Stimulated activated naive CD4-positive, alpha-beta T cell (primary cell): Measurements from ENCODE around the gene FILIP1.
"Not testable (repeated sequence)": the region's sequence is repeated elsewhere in the genome, so short reads cannot be mapped to it uniquely, and the experiment has no call there.

Source experiments
- DNase-seq, 6 experiments: peaks; one replicate each; lab custom pipeline; 2025; lab: John Stamatoyannopoulos, UW

The FILIP1 gene

DNA sequence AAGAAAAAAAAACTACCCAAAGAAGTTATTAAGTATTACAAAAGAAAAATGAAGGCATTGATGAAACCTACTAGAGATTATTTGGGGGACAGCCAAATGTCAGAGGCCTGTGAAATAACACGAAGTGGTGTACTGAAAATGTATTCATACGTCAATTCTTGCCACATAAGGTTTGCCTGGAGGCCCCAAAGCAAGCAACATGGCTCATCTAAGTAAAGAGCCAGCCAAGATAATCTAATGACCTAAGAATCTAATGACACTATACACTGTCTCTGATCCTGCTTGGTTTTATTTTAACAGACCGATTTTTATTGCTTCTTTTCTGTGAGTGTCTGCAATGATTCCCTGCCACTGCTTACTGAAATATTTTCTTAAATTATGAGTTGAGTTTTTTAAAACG lies 34.7 kb downstream of the FILIP1 start:
- no peak for DNase-seq

DNA sequence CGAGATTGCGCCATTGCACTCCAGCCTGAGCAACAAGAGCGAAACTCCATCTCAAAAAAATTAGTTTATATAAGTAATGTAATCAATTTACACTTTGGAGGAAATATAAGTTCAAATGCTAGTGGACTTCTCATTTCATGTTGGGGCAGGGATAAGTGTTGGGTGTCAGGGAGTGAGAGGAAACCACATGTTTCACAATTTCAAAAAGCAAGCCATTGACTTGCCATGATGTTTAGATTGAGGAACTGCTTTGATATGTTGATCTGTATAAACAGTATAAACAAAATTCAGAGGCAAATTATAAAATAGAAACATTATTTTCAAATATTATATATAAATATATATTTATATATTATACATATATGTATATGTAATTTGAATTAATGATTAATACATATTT lies 42.7 kb downstream of the FILIP1 start:
- DNase-seq = no peak

DNA sequence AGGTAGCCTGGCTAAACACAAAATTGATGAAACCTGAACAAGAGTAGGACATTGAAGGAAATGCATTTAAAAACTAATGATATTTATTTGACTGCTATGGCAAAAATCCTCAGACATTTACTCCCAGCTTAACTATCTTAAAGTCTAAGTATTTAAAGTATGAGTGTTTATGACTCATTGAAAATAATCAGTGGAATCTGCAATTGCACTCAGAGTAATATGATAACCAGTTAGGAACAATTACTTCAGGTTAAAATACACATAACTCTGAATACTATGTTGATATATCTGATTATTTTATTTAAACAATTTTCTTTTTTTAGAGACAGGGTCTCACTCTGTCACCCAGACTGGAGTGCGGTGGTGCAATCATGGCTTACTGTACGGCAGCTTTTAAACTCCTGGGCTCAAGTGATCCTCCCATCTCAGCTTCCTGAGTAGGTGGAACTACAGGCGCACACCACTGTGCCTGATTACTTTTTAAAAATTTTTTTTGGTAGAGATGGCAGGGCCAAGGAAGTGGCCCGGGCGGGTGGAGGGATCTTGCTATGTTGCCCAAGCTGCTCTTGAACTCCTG lies 43.9 kb downstream of the FILIP1 start:
- no peak for DNase-seq

DNA sequence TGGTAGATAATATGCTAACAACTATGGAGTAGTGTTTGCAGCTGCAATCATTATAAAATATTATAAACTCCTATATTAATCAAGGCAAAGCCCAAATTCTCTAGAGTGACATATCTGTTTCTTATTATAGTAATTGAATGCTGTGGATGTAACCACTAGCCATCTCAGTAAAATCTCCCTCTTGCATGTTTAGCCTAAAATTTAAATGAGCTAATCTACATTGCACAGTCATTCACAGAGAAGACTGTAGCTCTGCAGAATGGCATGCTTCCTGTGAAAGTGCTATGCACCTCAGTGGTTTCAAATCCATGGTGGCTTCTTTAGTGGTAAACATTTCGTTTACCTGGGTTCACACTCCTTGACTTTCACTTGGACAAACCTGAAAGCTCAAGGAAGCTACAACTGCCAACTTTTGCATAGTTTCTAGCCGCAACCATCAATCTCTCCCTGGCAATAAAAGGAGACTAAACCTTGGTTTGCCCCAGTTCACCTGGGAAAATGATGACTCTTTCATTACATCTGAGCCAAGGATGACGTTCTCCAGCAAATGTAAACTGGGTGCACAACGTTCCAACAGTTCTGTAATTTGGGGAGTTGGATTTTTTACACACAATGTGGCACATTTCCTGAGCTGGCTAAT lies 47.2 kb downstream of the FILIP1 start:
- no peak for DNase-seq

DNA sequence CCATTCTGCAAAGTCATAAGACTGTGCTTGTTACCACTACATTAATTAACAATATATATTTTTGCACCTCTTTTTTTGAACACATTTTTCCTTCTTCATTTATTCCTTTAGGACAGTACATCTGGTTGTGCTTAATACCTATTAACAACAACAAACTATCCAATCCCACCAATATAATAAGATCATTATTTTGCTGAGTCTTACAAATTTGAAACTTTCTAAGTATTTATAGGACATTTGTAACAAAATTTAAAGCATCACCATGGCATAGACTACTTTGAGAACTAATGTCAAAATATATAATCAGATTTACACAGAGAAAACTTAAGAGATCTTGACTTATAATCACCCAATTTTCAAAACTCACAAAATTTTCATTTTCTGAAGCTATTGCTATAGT lies 47.9 kb downstream of the FILIP1 start:
- DNase-seq = no peak

DNA sequence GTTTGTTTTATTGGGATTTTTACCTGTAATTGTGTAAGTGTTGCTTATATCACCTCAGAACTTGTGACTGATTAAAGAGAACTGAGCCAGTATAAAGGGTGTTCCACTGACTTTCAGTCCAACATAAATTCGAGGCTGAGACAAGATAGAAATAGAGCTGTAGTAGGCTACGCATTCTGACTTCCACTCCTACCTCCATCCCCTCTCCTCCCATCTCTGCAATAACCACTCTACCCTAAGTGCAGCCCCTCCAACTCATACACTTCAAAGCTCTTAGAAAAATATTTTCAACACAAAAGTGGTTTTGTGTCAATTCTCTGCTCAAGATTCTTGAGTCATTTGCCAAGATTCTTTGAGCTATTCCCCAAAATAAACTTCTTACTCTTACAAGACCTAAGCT lies 48.7 kb downstream of the FILIP1 start:
- no peak for DNase-seq

DNA sequence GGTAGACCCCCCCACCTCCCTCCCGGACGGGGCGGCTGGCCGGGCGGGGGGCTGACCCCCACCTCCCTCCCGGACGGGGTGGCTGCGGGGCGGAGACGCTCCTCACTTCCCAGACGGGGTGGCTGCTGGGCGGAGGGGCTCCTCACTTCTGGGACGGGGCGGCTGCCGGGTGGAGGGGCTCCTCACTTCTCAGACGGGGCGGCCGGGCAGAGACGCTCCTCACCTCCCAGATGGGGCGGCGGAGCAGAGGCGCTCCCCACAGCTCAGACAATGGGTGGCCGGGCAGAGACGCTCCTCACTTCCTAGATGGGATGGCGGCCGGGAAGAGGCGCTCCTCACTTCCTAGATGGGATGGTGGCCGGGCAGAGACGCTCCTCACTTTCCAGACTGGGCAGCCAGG lies 51.7 kb downstream of the FILIP1 start:
- not testable (repeated sequence) for DNase-seq

DNA sequence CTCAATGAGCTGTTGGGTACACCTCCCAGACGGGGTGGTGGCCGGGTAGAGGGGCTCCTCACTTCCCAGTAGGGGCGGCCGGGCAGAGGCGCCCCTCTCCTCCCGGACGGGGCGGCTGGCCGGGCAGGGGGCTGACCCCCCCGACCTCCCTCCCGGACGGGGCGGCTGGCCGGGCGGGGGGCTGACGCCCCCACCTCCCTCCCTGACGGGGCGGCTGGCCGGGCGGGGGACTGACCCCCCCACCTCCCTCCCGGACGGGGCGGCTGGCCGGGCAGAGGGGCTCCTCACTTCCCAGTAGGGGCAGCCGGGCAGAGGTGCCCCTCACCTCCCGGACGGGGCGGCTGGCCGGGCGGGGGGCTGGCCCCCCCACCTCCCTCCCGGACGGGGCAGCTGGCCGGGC lies 52.1 kb downstream of the FILIP1 start:
- DNase-seq = not testable (repeated sequence)

DNA sequence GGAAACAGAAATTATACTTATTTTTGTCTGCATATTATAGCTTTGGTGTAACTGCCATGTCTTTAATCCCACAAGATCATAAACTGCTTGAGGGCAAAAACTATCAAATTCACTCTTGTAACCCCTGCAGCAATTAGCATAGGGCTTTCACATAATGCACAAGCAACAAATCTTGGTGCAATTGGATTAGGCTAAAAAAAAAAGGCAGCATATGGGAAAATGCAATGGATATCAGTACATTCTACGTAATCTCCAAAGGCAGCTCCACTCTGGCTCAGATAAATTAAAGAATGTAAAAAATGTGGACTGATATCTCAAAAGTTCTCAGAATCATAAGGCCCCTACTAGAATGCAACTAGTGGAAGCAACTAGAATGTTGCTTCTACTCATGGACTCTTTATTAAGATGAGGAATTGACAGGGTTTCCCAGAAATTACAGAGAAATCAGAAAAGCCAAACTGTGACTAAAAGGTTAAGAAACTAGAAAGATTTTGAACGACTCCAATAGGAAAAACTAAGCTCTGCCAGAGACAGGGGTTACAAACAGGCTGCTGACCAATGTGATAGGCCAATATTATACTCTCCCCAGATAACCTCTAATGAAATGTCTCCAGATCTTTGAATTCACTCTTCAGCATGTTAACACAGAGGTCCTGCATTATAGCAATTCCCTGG lies 55.0 kb downstream of the FILIP1 start:
- no peak for DNase-seq

DNA sequence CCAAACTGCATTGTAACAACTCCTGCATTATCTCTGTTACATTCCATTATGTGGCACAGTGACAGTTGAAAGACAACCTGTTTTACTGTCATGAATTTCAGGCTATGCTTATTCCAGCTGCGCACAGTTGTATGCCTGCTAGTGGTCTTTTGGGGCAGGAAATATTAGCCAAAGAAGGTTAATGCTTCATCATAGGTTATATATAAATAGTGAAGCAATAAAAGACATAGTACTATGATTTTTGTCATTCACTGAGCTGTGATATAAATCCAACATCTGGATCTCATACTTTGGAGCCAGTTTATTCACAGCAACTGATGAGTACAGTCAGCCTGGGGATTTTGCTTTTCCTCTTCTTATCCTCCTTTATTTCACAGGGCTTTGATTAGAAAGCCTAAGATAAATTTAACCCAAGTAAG lies 55.6 kb downstream of the FILIP1 start:
- DNase-seq = no peak

DNA sequence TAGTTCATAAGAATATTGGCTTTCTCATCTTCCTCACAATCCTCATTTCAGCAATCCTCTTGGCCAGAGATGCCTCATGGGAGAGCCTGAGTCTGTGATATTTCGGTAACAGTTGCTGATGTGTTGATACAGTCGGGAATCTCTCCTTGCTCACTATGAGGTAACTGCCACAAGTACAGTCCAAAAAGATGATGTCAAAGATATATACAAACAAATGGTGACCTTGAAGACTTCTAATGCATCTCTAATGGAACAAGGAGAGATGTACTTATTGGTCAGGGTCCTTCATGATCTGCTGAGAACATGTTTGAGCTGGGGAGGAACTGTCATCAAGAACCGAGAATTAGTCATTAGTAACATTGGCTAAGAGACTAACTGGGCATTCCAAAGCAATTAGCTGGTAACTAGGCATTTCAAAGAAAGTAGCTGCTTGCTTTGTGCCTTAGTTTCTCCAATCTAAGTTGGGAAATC lies 56.1 kb downstream of the FILIP1 start:
- DNase-seq = no peak

DNA sequence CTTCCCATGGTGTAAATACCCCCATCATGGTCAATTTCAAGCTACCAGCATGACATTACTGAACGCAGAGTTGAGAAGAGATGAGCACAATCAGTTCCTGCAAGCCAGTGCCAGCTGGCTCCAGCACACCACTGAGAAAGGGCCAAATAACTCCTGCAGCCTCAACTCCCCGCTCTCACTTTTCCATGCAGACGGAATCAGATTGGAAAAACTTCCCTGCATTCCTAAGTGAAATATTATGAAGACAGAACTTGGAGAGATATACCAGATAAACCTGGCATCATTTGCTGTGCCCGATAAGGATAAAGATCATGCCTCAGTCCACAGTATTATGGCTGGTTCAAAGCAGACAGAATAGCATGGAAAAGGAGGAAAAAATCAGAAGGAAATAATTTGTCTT lies 56.7 kb downstream of the FILIP1 start:
- no peak for DNase-seq

DNA sequence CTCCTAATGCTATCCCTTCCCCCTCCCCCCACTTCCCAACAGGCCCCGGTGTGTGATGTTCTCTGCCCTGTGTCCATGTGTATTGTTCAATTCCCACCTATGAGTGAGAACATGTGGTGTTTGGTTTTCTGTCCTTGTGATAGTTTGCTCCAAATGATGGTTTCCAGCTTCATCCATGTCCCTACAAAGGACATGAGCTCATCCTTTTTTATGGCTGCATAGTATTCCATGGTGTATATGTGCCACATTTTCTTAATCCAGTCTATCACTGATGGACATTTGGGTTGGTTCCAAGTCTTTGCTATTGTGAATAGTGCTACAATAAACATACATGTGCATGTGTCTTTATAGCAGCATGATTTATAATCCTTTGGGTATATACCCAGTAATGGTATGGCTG lies 60.8 kb downstream of the FILIP1 start:
- not testable (repeated sequence) for DNase-seq

DNA sequence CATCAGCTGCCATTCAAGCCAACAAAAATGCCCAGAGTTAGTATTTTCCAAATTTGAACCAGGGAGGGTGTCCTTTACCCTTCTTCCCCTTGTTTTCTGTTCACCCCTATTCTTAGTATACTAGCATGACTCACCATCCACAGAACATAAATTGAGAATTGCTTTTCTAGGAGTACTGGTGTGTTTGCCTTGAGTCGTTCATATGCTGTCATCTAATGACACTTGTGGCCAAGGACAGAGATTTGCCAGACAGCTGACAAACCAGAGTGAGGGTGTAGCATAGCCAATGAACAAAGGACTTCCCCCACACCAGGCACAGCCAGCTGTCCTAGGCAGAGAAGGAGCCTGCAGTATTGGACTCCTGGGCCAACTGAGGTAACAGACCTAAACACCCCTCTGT lies 62.2 kb downstream of the FILIP1 start:
- no peak for DNase-seq

DNA sequence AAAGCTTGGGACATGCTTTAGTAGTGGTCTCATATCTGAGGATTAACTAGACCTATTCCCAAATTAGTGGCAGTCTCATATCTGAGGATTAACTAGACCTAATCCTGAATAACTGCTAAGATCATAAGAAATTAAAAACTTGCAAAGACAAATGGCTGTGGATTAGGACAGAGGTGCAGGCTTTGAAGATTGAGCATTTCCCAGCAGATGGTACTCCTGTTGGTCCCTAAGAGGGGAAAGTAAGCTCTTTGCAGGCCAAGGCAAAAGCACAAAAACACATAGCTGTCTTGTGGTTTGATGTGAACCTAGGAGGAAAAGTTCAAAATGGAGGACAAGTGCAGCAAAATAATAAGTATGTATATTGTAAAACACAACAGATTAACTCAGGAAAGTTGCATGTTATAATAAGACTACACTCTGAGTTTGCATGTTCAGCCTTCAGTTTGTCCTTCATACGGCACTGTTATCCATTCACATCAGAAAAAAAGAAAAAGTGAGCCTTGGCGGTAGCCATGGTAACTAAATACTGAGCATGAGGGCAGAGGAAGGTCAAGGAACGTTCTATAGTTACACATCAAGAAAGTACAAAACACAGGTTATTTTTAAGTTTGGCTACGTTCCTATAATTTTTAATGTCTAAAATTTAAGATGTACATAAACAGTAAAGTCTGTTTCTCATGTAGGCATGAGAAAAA lies 62.8 kb downstream of the FILIP1 start:
- DNase-seq = no peak

DNA sequence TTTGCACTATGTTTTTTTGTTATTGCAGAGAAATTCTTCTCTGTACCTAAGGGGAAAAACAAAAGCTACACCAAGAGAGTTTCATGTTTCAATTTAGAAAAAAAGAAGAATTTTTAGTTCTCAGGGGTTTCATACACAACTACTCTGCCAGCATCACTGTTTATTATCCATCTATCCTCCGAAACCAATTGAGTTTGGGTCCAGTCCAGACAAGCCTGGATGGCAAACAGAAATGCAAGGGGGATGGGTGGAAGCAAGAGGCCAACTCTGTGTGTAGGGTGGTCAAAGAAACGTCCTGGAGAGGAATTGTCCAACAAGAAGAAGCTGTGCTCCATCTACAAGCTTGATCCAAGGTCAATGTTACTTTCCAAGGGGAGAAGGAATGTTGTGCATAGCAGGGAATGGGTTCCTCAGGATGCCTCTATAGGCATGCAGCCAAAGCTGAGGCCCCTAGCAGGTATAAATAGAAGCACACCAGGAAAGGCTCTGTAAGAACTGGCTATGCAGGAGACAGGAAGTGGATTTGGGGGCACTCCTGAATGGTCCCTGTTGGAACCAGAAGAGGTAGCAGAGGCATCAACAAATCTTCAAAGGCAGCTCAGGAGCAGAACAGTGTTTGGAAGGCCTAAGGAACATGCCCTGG lies 64.4 kb downstream of the FILIP1 start:
- DNase-seq = no peak

DNA sequence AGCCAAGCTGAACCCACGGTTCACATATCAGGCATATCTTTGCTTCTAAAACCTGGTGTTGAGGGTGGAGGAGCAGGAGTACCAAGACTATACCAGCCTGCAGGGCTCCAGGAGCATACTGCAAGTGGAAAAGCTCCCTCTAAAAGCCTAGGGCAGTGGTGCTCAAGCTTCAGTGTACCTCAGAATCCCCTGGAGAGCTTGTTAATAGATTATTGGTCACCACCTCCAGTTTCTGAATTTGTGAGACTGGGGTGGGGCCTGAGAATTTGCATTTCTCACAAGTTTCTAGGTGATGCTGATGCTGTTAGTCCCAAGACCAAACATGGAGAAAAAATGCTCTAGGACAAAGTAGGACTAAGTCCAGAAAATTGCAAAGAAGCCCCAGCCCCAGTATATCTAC lies 65.4 kb downstream of the FILIP1 start:
- no peak for DNase-seq

DNA sequence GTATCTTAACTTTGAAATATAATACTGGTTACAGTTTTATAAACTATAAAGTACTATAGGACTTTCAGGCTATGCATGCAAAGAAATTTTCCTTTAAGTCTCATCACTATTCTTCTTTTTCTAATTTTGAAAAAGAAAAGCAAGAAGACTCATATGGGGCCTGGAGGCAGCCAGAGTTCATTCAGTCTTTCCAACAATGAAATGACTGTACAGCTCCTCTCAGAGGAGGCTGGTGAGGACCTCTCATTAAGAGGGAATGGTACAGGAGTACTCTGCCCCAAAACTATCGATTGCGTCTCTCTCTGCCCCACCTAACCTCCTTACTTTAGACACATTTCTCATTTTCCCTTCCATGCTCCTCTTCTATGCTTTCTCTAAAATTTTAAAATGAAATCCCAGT lies 66.3 kb downstream of the FILIP1 start:
- no peak for DNase-seq

DNA sequence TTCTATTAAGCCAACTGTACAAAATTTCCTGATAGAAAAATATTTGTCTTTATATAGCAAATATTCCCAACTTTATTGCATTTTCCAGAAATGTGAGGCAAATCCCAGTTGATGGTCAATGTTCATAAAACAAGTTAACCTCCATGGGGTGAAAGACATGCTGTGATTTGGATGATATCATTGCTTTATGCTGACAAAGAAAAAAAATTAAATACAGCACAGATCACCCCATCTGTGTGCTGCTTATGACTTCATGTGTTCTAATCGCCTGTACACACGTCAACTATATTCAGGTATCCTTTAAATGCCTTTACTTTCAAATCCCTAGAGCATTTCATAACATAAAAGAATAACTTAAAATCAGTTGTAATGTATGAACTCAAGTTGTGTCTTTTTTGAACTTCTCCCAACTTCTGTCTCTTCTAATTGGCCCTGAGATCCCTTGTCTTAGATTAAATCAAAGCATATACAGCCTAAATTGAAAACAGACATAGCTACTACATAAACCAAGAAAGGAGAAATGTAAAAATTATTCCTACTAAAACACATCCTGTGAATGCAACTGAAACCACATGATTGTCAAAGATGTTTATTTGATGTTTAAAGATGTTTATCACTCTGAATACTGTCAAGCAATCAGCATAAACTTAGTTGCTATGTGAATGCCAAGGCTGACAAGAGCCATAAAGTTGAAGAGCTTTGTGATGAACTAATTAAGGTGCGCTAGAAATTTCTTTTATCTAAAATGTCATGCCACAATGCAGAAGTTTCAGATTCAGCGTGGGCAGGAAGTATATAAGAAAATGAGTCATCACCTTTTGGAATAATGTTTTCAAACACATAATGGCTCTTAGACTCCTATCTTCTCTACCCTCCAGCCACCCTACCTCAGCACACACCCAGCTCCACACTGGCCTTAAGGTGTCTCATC lies 68.7 kb downstream of the FILIP1 start:
- no peak for DNase-seq

DNA sequence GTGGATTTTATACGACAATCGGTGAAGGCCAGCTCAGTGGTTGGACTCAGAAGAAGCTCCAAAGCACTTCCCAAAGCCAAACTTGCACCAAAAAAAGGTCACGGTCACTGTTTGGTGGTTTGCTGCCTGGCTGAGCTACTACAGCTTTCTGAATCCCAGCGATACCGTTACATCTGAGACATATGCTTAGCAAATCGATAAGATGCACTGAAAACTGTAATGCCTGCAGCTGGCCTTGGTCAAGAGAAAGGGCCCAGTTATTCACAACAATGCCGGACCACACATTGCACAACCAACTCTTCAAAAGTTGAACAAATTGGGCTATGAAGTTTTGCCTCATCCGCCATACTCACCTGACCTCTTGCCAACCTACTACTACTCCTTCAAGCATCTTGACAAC lies 70.2 kb downstream of the FILIP1 start:
- DNase-seq = no peak

DNA sequence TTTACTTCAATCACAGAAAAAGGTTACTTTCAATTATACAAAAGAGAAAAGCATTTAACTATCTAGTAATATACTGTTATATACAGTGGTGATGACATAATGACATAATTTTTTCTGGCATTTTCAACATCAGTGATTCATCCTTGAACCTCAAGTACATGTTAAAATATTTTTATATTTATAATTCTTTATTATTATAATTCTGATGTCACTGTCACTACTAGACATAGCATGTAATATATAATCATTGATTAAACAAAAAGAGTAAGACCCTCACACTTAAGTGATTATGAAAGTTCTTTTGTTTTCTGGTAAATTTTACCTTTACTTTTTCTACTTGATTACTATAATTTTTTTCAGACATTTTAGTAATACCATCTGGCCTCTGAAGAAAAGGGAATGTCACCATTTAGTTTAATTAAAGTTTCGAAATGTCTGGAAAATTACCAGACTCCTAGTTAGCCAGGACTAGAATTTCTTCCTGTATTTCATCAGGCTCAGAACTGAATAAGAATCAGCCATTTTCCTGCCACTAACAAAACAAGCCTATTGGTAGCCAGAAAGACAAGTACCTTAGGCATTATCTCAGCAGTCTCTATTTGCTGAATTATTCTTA lies 71.5 kb downstream of the FILIP1 start:
- no peak for DNase-seq
